ENCODE results near the gene WDR36. TPM values are rescaled to one million over a fixed set of nuclear protein-coding genes. Genes with fewer than 3 reads are reported as not detected.

Gene WDR36
- total and polyA plus RNA-seq, 2 of the 8 experiments (the other 6 are each of a cell fraction or from before 2014, with no cell fraction given) = 9.3 to 41.8 TPM

- TF ChIP-seq, protein P1, sequence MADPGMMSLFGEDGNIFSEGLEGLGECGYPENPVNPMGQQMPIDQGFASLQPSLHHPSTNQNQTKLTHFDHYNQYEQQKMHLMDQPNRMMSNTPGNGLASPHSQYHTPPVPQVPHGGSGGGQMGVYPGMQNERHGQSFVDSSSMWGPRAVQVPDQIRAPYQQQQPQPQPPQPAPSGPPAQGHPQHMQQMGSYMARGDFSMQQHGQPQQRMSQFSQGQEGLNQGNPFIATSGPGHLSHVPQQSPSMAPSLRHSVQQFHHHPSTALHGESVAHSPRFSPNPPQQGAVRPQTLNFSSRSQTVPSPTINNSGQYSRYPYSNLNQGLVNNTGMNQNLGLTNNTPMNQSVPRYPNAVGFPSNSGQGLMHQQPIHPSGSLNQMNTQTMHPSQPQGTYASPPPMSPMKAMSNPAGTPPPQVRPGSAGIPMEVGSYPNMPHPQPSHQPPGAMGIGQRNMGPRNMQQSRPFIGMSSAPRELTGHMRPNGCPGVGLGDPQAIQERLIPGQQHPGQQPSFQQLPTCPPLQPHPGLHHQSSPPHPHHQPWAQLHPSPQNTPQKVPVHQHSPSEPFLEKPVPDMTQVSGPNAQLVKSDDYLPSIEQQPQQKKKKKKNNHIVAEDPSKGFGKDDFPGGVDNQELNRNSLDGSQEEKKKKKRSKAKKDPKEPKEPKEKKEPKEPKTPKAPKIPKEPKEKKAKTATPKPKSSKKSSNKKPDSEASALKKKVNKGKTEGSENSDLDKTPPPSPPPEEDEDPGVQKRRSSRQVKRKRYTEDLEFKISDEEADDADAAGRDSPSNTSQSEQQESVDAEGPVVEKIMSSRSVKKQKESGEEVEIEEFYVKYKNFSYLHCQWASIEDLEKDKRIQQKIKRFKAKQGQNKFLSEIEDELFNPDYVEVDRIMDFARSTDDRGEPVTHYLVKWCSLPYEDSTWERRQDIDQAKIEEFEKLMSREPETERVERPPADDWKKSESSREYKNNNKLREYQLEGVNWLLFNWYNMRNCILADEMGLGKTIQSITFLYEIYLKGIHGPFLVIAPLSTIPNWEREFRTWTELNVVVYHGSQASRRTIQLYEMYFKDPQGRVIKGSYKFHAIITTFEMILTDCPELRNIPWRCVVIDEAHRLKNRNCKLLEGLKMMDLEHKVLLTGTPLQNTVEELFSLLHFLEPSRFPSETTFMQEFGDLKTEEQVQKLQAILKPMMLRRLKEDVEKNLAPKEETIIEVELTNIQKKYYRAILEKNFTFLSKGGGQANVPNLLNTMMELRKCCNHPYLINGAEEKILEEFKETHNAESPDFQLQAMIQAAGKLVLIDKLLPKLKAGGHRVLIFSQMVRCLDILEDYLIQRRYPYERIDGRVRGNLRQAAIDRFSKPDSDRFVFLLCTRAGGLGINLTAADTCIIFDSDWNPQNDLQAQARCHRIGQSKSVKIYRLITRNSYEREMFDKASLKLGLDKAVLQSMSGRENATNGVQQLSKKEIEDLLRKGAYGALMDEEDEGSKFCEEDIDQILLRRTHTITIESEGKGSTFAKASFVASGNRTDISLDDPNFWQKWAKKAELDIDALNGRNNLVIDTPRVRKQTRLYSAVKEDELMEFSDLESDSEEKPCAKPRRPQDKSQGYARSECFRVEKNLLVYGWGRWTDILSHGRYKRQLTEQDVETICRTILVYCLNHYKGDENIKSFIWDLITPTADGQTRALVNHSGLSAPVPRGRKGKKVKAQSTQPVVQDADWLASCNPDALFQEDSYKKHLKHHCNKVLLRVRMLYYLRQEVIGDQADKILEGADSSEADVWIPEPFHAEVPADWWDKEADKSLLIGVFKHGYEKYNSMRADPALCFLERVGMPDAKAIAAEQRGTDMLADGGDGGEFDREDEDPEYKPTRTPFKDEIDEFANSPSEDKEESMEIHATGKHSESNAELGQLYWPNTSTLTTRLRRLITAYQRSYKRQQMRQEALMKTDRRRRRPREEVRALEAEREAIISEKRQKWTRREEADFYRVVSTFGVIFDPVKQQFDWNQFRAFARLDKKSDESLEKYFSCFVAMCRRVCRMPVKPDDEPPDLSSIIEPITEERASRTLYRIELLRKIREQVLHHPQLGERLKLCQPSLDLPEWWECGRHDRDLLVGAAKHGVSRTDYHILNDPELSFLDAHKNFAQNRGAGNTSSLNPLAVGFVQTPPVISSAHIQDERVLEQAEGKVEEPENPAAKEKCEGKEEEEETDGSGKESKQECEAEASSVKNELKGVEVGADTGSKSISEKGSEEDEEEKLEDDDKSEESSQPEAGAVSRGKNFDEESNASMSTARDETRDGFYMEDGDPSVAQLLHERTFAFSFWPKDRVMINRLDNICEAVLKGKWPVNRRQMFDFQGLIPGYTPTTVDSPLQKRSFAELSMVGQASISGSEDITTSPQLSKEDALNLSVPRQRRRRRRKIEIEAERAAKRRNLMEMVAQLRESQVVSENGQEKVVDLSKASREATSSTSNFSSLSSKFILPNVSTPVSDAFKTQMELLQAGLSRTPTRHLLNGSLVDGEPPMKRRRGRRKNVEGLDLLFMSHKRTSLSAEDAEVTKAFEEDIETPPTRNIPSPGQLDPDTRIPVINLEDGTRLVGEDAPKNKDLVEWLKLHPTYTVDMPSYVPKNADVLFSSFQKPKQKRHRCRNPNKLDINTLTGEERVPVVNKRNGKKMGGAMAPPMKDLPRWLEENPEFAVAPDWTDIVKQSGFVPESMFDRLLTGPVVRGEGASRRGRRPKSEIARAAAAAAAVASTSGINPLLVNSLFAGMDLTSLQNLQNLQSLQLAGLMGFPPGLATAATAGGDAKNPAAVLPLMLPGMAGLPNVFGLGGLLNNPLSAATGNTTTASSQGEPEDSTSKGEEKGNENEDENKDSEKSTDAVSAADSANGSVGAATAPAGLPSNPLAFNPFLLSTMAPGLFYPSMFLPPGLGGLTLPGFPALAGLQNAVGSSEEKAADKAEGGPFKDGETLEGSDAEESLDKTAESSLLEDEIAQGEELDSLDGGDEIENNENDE (IDR thresholded peaks at IDR 0.05; ENCODE audit: insufficient replicate concordance, low read length) = no peak
- TF ChIP-seq ASH2L (IDR thresholded peaks at IDR 0.05; ENCODE audit: low read length) (no peak), MAFK (IDR thresholded peaks at IDR 0.05; ENCODE audit: low read depth, low read length) (no peak), RNF2 (IDR thresholded peaks at IDR 0.05; ENCODE audit: borderline replicate concordance, low read depth, low read length, missing control alignments, poor library complexity, severe bottlenecking) (no peak), JUND (IDR thresholded peaks at IDR 0.05; ENCODE audit: low read length) (no peak), EGR1 (IDR thresholded peaks at IDR 0.05; ENCODE audit: borderline replicate concordance, low read depth, low read length) (no peak), KDM1A (IDR thresholded peaks at IDR 0.05; ENCODE audit: borderline replicate concordance, low read length) (no peak), CBX8 (IDR thresholded peaks at IDR 0.05; ENCODE audit: borderline replicate concordance, low read depth, low read length) (no peak)
Measured at GRCh38 chr5:111069839-111070238, 22.3 kb upstream of the WDR36 start (continued).
